Stimulated activated effector memory CD8-positive, alpha-beta T cell treated with anti-CD3 and anti-CD28 coated beads, Interleukin-12 subunit alpha, Interleukin-12 subunit beta, amount 100 ng/mL, for 72 hours (primary cell): ENCODE results near the gene CACNA1F.

Experiments used
- ATAC-seq: fragments of 150-1000 bp; cut with Tn5 transposase; 2 replicates; pipeline ENCODE4 v1.10.0; 2021
- DNase-seq, 2 donors: peaks; one replicate each; pipeline ENCODE4 v3.0.0; 2021 to 2022; ENCODE audit warnings: low spot score in 2 of 2
- H3K27ac Mint-ChIP-seq: one replicate; pipeline ENCODE4 v1.8.0; 2022; ENCODE audit warnings: mild to moderate bottlenecking, mixed read lengths
- H3K36me3 Mint-ChIP-seq: one replicate; pipeline ENCODE4 v1.8.0; 2022; ENCODE audit warnings: mild to moderate bottlenecking, mixed read lengths
- H3K4me1 Mint-ChIP-seq: one replicate; pipeline ENCODE4 v1.8.0; 2022; ENCODE audit warnings: mixed read lengths
- H3K4me3 Mint-ChIP-seq: one replicate; pipeline ENCODE4 v1.8.0; 2022; ENCODE audit warnings: mild to moderate bottlenecking, mixed read lengths
- H3K9me3 Mint-ChIP-seq: one replicate; pipeline ENCODE4 v1.8.0; 2022; ENCODE audit warnings: mixed read lengths

CACNA1F gene

DNA sequence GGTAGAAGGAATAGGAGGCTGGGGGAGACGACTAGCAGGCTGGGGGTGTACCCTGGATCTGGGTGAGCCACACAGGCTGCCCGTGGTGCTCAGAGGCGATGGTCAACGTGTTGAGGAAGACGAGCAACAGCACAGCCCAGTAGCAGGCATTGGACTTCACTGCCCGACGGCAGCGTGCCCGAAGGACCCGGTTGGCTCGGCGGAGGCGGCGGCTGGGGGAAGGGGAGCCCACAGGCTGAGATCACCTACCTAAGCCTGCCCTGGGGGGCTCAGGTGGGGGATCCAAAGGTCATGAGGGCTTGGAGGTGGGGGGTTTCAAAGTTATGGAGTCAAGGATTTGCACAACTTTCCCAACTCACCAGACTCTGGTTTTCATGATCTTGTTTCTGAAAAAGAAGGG lies 7.3 kb downstream of the CACNA1F start:
- H3K4me1 Mint-ChIP-seq, result peaks cover 5% of the 10 kb centered on the region
- H3K36me3 Mint-ChIP-seq, result no peaks in the 10 kb centered on the region
- H3K4me3 Mint-ChIP-seq, result no peak overlapping the region
- ATAC-seq, result no peak
- no peaks in the 10 kb centered on the region for H3K9me3 Mint-ChIP-seq
- DNase-seq, result no peak
- H3K27ac Mint-ChIP-seq, result no peak overlapping the region

DNA sequence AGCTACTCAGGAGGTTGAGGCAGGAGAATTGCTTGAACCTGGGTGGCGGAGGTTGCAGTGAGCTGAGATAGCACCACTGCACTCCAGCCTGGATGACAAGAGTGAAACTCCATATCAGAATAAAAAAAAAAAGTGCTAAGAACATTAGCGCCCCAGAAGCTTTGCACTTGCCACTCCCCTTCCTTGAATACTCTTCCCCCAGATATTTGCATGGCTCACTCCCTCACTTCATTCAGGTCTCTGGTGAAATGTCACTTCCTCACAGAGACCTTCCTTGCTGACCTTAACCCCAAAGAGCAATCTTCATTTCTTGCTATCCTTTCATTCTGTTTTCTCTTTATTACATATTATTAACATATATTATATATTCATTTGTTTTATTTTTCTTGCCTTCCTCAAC lies 11.3 kb downstream of the CACNA1F start:
- no peaks in the 10 kb centered on the region for H3K4me1 Mint-ChIP-seq
- no peaks in the 10 kb centered on the region for H3K9me3 Mint-ChIP-seq
- no peak for ATAC-seq
- no peak overlapping the region for H3K27ac Mint-ChIP-seq
- H3K36me3 Mint-ChIP-seq, result no peaks in the 10 kb centered on the region
- H3K4me3 Mint-ChIP-seq, result no peak overlapping the region
- DNase-seq, result no peak

DNA sequence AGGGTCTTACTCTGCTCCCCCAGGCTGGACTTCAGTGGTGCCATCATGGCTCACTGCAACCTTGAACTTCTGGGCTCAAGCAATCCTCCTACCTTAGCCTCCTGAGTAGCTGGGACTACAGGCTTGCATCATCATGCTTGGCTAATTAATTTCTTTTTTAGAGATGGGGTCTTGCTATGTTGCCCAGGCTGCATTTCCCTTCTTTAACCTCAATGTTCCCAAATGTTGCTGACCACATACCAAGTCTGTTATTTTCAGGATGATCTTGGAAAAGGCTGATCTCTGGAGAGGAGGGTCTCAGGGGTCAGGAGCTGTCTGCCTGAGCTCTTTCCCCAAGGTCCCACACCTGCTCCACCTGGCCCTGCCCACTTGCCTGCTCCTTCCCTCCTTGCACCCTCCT lies 13.0 kb downstream of the CACNA1F start:
- ATAC-seq, result no peak

DNA sequence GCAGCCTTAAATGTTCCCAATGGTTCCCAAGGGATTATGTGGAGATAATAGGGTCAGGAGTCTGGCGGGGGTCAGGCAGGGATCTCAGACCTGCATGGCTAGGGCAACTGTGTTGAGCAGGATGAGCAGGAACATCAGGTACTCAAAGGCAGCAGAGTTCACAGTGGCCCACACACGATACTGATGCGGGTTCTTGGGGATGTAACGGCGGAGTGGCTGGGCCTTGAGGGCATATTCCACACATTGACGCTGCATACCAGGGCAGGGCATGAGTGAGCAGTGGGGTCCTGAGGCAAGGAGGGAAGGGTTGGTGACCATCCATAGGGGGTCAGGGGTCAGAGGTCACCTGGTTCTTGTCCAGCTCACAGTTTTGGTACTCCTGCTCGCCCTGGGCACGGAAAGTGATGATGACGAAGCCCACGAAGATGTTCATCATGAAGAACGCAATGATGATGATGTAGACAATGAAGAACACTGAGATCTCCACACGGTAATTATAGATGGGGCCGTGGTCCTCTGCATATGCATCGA lies 18.1 kb downstream of the CACNA1F start:
- no peaks in the 10 kb centered on the region for H3K4me1 Mint-ChIP-seq
- ATAC-seq, result no peak
- DNase-seq, result no peak
- peaks cover 7% of the 10 kb centered on the region for H3K9me3 Mint-ChIP-seq
- H3K27ac Mint-ChIP-seq, result no peak overlapping the region
- no peaks in the 10 kb centered on the region for H3K36me3 Mint-ChIP-seq
- no peak overlapping the region for H3K4me3 Mint-ChIP-seq

More for the DNA sequence above, 13.0 kb downstream of the CACNA1F start:
- no peak for DNase-seq
- Mint-ChIP-seq H3K27ac (no peak overlapping the region), H3K36me3 (no peaks in the 10 kb centered on the region), H3K4me3 (no peak overlapping the region), H3K9me3 (no peaks in the 10 kb centered on the region), H3K4me1 (no peaks in the 10 kb centered on the region)

DNA sequence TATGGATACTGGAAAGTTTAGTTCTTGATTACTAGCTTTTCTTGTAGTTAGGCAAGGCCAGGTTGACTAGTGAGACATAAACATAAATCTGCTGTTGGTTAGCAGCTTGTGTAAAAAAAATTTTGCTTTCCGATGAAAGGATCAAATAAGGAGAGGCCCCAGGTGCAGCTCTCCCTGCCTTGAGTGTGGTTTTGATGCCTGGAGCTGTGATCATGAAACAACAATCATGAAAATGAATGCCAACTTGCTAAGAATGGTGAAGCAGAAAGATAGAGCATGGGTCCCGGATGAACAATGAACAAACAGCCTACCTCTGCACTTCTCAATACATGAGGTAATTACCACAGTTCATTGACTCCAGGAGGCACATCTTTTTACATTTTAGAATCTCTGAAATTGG lies 18.7 kb downstream of the CACNA1F start:
- ATAC-seq (no peak), DNase-seq (no peak)
- Mint-ChIP-seq H3K4me1 (no peaks in the 10 kb centered on the region), H3K4me3 (no peak overlapping the region), H3K27ac (no peak overlapping the region), H3K36me3 (no peaks in the 10 kb centered on the region), H3K9me3 (peaks cover 7% of the 10 kb centered on the region)

DNA sequence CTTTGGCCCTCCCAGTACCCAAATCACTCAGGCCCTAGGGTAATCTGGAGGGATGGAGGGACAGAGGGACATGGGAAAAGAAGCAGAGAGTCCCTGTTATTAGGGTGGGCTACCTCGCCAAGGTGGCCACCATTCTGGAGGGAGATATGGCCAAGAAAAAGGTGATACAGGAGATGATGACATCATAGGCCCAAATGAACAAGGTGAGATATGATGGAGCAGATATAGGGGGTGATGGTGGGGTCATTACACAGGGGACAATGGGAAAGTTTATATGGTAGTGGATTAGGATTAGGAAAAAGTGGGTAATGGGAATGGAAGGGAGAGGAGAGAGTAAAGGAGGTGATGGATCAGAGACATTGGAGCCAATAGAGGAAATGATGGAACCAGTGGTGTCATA lies 20.3 kb downstream of the CACNA1F start:
- no peak for DNase-seq
- Mint-ChIP-seq H3K36me3 (no peaks in the 10 kb centered on the region), H3K9me3 (peaks cover 7% of the 10 kb centered on the region), H3K4me1 (no peaks in the 10 kb centered on the region), H3K4me3 (no peak overlapping the region), H3K27ac (no peak overlapping the region)
- ATAC-seq, result no peak

DNA sequence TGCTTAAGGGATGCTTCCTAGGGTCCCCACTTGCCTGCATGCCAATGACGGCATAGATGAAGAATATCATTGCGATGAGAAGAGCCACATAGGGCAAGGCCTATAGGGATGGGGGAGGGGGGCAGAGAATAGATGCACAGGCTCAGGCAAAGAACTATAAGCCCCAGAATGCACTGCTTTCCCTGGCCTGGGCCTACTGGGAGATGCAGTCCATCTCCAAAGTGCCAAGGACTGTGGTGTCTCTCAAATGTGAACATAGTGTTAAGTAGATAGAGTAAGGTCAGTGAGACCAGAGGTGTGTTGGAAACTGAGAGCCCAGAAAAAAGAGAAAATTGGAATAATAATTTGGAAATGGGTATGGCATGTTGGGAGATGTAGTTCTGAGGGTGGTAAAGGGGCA lies 20.9 kb downstream of the CACNA1F start:
- Mint-ChIP-seq H3K4me1 (no peaks in the 10 kb centered on the region), H3K4me3 (no peak overlapping the region), H3K36me3 (no peaks in the 10 kb centered on the region), H3K27ac (no peak overlapping the region), H3K9me3 (peaks cover 7% of the 10 kb centered on the region)
- DNase-seq (no peak), ATAC-seq (no peak)

DNA sequence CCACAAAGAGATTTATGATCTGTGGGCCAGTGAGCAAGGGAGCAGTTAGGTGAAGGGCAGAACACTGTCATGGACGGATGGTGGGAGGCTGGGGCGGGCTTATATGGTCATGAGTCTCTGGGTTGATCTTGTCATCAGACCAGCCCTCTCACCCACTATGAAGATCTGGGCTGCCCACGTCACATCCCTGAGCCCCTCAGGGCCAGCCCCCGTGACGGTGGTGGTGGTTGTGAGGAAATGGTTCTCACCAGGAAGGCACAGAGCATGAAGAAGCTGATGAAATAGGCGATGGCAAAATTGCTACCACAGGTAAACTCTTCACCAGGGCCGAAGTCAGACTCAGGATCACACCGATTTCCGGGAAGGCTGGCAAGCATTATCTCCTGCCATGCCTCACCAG lies 22.1 kb downstream of the CACNA1F start:
- Mint-ChIP-seq H3K36me3 (no peaks in the 10 kb centered on the region), H3K4me1 (no peaks in the 10 kb centered on the region), H3K4me3 (no peak overlapping the region), H3K9me3 (peaks cover 7% of the 10 kb centered on the region), H3K27ac (no peak overlapping the region)
- DNase-seq (no peak), ATAC-seq (no peak)

DNA sequence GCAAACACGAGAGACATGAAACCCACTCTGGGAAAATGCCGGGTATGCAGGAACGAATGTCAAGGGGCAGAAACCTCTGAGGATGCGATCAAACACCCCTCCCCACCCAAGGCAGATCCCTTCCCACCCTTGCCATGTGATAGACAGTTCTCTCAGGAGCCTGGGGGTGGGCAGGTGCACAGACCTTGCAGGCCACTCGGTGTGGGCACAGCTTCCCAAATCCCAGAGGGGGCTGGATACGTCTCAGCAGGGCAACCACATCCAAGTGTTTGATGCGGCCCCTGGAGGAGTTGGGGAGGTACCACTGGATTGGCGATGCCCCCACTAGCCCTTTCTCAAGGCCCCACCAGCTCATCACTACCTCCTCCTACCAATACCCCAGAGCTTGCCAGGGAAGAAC lies 22.7 kb downstream of the CACNA1F start:
- Mint-ChIP-seq H3K27ac (no peak overlapping the region), H3K36me3 (no peaks in the 10 kb centered on the region), H3K9me3 (peaks cover 7% of the 10 kb centered on the region)

DNA sequence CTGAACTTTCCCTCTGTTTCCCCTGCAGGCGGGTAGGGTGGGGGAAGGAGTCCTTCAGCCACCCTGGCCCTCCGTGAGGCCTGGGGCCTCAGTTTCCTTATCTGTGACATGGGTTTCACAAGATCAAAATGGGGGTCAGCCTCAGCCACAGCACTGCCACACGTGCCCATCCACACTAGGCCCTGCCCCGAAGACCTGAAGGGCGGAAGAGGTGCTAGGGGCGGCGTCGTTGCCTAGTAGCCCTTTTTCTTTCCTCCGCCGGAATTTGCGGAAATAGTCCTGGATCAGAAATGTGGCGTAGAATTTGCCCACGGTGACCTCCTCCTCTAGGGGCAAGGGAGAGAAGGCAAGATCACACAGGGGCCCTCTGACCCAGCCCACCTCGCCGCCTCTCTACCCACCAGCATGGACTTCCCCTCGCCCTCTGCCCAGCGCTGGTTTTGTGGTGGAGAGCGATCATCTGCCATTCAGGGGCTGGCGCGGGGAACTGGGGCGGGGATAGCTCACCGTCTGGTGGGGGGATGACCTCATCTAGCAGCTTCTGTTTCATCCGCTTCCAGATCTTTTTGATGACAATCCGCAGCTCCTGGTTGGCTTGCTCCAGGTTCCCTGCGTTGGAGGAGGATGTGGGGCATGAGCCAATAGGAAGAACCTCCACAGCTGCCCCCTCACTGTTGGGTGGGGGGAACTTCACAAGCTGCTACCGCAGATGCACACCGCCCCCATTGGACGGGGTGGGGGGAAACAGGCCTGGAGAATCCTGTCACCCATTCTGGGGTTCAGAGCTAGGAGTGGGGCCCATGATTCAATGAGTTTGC lies 23.5 kb downstream of the CACNA1F start:
- Mint-ChIP-seq H3K4me1 (no peaks in the 10 kb centered on the region), H3K4me3 (no peak overlapping the region), H3K9me3 (peaks cover 7% of the 10 kb centered on the region), H3K36me3 (no peaks in the 10 kb centered on the region), H3K27ac (no peak overlapping the region)
- no peak for ATAC-seq
- no peak for DNase-seq

More for the DNA sequence above, 22.7 kb downstream of the CACNA1F start:
- Mint-ChIP-seq H3K4me3 (no peak overlapping the region), H3K4me1 (no peaks in the 10 kb centered on the region)
- no peak for ATAC-seq
- no peak for DNase-seq

DNA sequence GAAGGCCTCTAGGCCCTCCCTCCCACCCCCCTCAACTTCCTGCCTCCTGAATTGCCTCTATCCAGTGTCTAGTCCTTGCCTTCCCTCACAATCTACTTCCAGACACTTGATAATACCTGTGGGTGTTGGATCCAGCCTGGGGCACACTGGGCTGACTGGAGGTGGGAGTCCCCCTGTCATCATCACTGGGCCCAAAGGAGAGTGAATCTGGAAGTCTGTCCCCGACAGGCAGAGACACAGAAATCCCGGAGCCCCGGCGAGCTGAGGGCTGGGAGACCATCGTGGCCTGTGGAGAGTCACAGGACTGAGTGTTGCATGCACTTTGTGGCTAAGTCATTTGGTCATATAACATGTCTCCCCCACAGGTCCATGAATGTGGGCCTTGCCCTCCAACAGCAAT lies 24.7 kb downstream of the CACNA1F start:
- Mint-ChIP-seq H3K27ac (no peak overlapping the region), H3K36me3 (no peaks in the 10 kb centered on the region), H3K4me3 (no peak overlapping the region), H3K9me3 (peaks cover 7% of the 10 kb centered on the region), H3K4me1 (no peaks in the 10 kb centered on the region)
- DNase-seq, result no peak
- no peak for ATAC-seq

DNA sequence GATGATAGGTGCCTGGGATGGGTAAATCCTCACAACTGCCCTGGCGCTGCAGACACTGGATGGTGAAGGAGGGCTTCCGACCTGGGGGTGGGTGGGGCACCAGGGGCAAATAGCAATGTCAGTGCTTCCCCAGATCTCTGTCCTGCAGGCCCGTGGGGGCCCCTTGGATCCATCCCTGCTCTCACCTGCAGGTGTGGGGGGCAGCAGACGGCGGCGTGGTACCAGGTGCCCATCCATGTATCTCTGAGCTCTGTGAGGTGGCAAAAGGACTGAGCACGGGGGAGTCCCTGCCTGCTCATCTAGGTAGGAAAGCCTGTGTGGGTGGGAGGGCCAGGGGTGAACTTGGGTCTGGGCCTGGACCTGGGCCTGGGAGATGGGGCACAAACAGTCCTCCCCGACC lies 26.6 kb downstream of the CACNA1F start:
- H3K4me1 Mint-ChIP-seq, result no peaks in the 10 kb centered on the region
- no peak for DNase-seq
- no peaks in the 10 kb centered on the region for H3K36me3 Mint-ChIP-seq
- no peak overlapping the region for H3K4me3 Mint-ChIP-seq
- no peak for ATAC-seq
- no peaks in the 10 kb centered on the region for H3K9me3 Mint-ChIP-seq
- no peak overlapping the region for H3K27ac Mint-ChIP-seq

DNA sequence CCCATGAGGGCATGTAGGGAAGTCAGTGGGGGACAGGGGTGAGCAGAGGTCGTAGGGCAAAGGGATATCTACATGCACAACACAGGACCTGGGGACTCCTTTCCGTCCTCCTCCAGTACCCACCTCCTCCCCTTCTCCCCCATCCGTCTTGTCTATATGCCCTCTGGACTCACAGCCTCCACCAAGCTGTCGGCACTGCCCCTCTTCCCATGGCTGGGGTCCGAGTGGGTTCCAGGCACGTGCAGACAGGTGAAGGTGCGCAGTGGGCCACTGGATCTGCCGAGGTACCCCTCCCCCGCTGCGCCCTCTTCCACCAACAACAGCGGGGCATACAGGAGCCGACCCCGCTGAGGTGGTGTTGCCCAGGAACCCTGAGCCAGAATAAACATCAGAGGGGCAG lies 27.7 kb downstream of the CACNA1F start:
- DNase-seq (no peak), ATAC-seq (no peak)
- no peaks in the 10 kb centered on the region for H3K4me1 Mint-ChIP-seq

DNA sequence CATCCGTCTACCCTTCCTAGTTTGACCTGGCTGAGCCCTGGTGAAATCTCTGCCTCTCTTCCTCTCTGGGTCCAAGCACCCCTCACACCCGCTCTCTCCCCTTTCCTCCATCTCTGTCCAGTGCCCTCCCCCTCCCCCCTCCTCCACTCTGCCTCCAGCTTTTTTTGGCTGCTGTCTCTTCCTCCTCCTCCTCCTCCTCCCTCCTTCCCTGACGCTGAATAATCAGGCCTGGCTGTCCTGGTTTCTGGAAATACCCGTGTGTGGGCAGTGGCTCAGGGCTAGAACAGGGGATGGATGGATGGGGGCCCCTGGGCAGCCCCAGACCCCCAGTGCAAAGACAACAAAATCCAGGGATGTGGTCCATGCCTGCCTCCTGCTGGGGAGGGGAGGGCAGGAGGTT lies 28.4 kb downstream of the CACNA1F start:
- no peaks in the 10 kb centered on the region for H3K9me3 Mint-ChIP-seq
- H3K4me1 Mint-ChIP-seq, result no peaks in the 10 kb centered on the region
- no peak for ATAC-seq

More for the DNA sequence above, 27.7 kb downstream of the CACNA1F start:
- Mint-ChIP-seq H3K4me3 (no peak overlapping the region), H3K9me3 (no peaks in the 10 kb centered on the region), H3K27ac (no peak overlapping the region), H3K36me3 (no peaks in the 10 kb centered on the region)

DNA sequence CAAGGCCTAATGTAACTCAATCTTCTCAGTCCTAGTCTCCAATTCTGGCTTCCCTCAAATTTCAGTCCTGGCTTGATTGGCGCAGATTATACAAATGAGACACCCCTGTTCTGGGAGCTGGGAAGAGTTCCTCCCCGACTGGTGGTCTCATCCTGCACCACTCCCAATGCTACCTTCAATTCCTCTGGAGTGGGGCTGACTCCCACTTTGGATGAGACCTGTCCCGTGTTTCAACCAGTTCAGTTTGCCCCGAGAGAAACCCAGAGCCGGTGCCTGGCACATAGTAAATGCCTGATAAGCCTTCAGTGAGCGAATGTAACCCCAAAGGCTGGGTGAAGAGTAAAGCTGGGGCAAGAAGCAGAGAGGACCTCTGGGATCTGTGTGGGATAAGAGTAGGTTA lies 29.1 kb downstream of the CACNA1F start:
- ATAC-seq (no peak), DNase-seq (no peak)
- H3K4me3 Mint-ChIP-seq, result no peak overlapping the region
- H3K27ac Mint-ChIP-seq, result peak overlapping the region; percentile 70
- H3K36me3 Mint-ChIP-seq, result no peaks in the 10 kb centered on the region
- no peaks in the 10 kb centered on the region for H3K9me3 Mint-ChIP-seq
- H3K4me1 Mint-ChIP-seq, result peaks cover 4% of the 10 kb centered on the region

More for the DNA sequence above, 28.4 kb downstream of the CACNA1F start:
- no peak overlapping the region for H3K4me3 Mint-ChIP-seq
- DNase-seq, result no peak
- H3K27ac Mint-ChIP-seq, result no peak overlapping the region
- no peaks in the 10 kb centered on the region for H3K36me3 Mint-ChIP-seq

DNA sequence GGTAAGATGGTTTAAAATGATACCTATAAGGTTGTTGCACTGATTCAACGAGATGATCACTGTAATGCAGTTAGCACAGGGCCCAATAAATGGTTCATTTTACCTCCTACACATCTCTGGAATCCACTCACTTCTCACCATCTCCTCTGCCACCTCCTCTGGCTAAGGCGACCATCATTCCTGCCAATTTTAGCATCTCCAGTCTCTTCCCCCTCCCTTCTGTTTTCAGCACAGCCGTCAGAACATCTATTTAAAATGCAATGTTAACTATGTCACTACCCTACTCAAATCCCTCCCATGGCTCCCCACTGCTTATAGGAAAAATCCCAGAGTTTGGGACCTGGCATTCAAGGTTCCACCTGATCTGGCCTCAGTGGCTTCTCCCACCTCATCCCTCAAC lies 29.6 kb downstream of the CACNA1F start:
- H3K36me3 Mint-ChIP-seq, result no peaks in the 10 kb centered on the region
- peak overlapping the region; percentile 70 for H3K27ac Mint-ChIP-seq
- ATAC-seq (no peak), DNase-seq (no peak)
- H3K4me3 Mint-ChIP-seq, result no peak overlapping the region
- H3K9me3 Mint-ChIP-seq, result no peaks in the 10 kb centered on the region
- peaks cover 8% of the 10 kb centered on the region for H3K4me1 Mint-ChIP-seq
